GM15510 (cell line): ENCODE results near the gene MAD2L2.

ENCODE experiments used
- POLR2A ChIP-seq: IDR thresholded peaks from 3 replicates; pipeline ENCODE4 v1.6.1; 2011; ENCODE audit warnings: borderline replicate concordance; ENCODE audit not compliant: insufficient read length; ENCODE audit errors: extremely low read depth

MAD2L2 gene

GRCh38 chr1:11712285-11712684, 31.3 kb upstream of the MAD2L2 start:
- no peak for TF ChIP-seq POLR2A

GRCh38 chr1:11711490-11711889, 30.5 kb upstream of the MAD2L2 start:
- TF ChIP-seq POLR2A = no peak

- TF ChIP-seq POLR2A = no peak
Measured at GRCh38 chr1:11708554-11709350, 27.8 kb upstream of the MAD2L2 start.

- no peak for TF ChIP-seq POLR2A
Measured at GRCh38 chr1:11707621-11708276, 26.8 kb upstream of the MAD2L2 start.

- no peak for TF ChIP-seq POLR2A
Measured at GRCh38 chr1:11706292-11706691, 25.3 kb upstream of the MAD2L2 start.

GRCh38 chr1:11705596-11705995, 24.6 kb upstream of the MAD2L2 start:
- no peak for TF ChIP-seq POLR2A

GRCh38 chr1:11704691-11705475, 23.9 kb upstream of the MAD2L2 start:
- no peak for TF ChIP-seq POLR2A

- TF ChIP-seq POLR2A = no peak
Measured at GRCh38 chr1:11704194-11704529, 23.2 kb upstream of the MAD2L2 start.

- TF ChIP-seq POLR2A = no peak
Measured at GRCh38 chr1:11703357-11704193, 22.6 kb upstream of the MAD2L2 start.

- no peak for TF ChIP-seq POLR2A
Measured at GRCh38 chr1:11701981-11702803, 21.2 kb upstream of the MAD2L2 start.

- no peak for TF ChIP-seq POLR2A
Measured at GRCh38 chr1:11701551-11701961, 20.6 kb upstream of the MAD2L2 start.

- TF ChIP-seq POLR2A = no peak
Measured at GRCh38 chr1:11700601-11701467, 19.9 kb upstream of the MAD2L2 start.

- TF ChIP-seq POLR2A = no peak
Measured at GRCh38 chr1:11697893-11698210, 16.9 kb upstream of the MAD2L2 start.
